Hindlimb muscle (tissue), 1 donor: ENCODE data around the gene TYRO3. TPM values are rescaled to one million over a fixed set of nuclear protein-coding genes. Genes with fewer than 3 reads are reported as not detected.
"Not testable (repeated sequence)": the region's sequence is repeated elsewhere in the genome, so short reads cannot be mapped to it uniquely, and the experiment has no call there.

ENCODE experiments used
- DNase-seq: peaks from one replicate; pipeline ENCODE4 v3.0.0-alpha.2; 2013
- polyA plus RNA-seq: library from polyadenylated mRNA; unstranded; fragments of 120-200 nt; gene quantifications from one replicate; pipeline ENCODE4 v1.2.1, GENCODE V29; 2013; ENCODE audit not compliant: insufficient read length

The TYRO3 gene
- polyA plus RNA-seq, 1 donor, result 18.5 TPM

- no peak for DNase-seq
Observed at GRCh38 chr15:41575282-41575681, 16.3 kb downstream of the TYRO3 start.

DNA sequence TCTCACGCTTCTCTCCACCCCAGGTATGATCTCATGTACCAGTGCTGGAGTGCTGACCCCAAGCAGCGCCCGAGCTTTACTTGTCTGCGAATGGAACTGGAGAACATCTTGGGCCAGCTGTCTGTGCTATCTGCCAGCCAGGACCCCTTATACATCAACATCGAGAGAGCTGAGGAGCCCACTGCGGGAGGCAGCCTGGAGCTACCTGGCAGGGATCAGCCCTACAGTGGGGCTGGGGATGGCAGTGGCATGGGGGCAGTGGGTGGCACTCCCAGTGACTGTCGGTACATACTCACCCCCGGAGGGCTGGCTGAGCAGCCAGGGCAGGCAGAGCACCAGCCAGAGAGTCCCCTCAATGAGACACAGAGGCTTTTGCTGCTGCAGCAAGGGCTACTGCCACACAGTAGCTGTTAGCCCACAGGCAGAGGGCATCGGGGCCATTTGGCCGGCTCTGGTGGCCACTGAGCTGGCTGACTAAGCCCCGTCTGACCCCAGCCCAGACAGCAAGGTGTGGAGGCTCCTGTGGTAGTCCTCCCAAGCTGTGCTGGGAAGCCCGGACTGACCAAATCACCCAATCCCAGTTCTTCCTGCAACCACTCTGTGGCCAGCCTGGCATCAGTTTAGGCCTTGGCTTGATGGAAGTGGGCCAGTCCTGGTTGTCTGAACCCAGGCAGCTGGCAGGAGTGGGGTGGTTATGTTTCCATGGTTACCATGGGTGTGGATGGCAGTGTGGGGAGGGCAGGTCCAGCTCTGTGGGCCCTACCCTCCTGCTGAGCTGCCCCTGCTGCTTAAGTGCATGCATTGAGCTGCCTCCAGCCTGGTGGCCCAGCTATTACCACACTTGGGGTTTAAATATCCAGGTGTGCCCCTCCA is 19.1 kb downstream of the TYRO3 start:
- no peak for DNase-seq

DNA sequence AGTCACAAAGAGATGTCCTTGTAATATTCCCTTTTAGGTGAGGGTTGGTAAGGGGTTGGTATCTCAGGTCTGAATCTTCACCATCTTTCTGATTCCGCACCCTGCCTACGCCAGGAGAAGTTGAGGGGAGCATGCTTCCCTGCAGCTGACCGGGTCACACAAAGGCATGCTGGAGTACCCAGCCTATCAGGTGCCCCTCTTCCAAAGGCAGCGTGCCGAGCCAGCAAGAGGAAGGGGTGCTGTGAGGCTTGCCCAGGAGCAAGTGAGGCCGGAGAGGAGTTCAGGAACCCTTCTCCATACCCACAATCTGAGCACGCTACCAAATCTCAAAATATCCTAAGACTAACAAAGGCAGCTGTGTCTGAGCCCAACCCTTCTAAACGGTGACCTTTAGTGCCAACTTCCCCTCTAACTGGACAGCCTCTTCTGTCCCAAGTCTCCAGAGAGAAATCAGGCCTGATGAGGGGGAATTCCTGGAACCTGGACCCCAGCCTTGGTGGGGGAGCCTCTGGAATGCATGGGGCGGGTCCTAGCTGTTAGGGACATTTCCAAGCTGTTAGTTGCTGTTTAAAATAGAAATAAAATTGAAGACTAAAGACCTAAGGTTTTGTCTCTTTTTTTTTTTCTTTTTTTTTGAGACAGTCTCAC is 19.8 kb downstream of the TYRO3 start:
- no peak for DNase-seq

DNA sequence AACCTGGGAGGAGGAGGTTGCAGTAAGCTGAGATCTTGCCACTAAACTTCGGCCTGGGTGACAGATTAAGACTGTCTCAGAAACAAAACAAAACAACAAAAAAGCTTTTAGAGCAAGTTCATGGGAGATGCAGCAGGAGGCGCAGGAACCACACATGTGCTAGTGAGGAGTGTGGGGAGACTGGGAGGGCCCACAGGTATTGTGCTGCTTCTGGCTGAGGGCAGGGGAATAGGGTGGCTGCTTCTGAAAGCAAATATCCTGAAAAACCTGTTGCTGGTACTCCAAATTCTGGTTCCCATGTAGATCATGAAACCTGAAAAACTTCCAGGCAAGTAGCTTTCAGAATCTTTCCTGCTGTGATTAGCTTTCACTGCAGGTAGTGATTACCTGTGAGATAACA is 22.1 kb downstream of the TYRO3 start:
- no peak for DNase-seq

DNA sequence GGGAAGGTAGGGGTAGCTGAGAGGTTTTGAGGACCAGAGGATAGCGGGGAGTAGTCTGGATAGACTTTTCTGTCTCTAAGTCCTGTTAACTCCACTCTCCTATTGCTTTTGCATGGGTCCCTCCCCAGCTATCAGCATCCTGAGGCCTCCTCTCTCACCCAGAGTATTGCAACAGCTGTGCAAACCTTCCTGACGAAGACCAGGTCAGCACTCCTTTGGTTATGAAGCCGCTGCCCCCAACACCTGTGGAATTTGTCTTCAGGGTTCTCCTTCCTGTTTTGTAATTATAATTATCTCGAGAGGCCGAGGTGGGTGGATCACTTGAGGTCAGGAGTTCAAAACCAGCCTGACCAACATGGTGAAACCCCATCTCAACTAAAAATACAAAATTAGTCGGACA is 24.8 kb downstream of the TYRO3 start:
- no peak for DNase-seq

GRCh38 chr15:41584636-41585126 is 25.7 kb downstream of the TYRO3 start:
- DNase-seq, result no peak

GRCh38 chr15:41585127-41586047 is 26.4 kb downstream of the TYRO3 start:
- DNase-seq, result peak; percentile 58

- DNase-seq, result not testable (repeated sequence)
Observed at GRCh38 chr15:41586531-41587282, 27.7 kb downstream of the TYRO3 start.

- DNase-seq, result not testable (repeated sequence)
Observed at GRCh38 chr15:41589018-41589417, 30.0 kb downstream of the TYRO3 start.

DNA sequence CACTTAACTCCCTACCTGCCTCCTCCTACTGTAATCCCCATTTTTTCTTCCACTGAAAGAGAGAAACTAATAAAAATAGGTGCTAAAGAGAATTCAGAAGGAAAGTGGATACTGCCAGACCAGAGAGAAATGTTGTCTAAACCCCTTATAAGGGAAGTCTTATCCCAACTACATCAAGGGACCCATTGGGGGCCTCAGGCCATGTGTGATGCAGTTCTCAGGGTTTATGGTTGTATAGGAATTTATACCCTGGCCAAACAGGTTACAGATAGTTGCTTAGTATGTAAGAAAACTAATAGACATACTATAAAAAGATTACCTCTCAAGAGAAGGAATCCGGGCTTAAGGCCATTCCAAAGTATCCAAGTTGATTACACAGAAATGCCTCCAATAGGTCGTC is 30.6 kb downstream of the TYRO3 start:
- not testable (repeated sequence) for DNase-seq

- not testable (repeated sequence) for DNase-seq
Observed at GRCh38 chr15:41591217-41591616, 32.2 kb downstream of the TYRO3 start.

DNA sequence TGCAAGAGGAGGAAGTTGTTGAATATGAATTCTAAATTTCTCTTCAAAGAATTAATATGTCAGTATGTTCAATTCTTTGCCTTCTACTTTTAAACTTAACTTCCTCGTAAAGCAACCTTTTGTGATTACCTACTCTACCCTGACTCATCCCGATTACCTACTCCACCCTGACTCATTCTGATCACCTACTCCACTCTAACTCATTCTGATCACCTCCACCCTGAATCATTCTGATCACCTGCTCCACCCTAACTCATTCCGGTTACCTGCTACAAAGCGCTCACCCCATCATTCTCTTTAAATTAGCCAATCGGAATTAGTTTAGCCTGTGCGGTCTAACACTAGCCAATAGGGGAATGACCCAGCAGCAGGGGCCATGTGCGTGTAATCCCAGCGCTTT is 33.7 kb downstream of the TYRO3 start:
- not testable (repeated sequence) for DNase-seq

DNA sequence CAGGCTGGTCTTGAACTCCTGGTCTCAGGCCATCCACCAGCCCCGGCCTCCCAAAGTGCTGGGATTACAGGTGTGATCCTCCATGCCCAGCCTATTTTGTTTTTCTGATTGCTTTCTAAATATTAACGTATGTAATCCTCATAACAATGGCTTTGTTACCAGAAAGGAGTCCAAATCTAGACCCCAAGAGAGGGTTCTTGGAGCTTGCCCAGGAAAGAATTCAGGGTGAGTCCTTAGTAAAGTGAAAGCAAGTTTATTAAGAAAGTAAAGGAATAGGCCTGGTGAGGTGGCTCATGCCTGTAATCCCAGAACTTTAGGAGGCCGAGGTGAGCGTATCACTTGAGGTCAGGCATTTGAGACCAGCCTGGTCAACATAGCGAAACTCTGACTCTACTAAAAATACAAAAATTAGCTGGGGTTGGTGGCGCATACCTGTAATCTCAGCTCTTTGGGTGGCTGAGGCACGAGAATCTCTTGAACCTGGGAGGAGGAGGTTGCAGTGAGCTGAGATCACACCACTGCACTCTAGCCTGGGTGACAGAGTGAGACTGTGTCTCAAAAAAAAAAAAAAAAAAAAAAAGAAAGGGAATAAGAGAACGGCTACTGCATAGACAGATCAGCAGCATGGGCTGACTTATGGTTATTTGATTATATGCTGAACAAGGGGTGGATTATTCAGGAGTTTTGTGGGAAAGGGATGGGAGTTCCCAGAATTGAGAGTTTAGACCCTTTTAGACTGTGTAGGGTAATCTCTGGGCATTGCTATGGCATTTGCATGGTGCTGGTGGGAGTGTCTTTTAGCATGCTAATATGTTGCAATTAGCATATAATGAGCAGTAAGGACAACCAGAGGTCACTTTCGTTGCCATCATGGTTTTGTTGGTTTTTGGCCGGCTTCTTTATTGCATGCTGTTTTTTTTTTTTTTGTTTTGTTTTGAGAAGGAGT is 36.1 kb downstream of the TYRO3 start:
- DNase-seq, result peak; percentile 34

- no peak for DNase-seq
Observed at GRCh38 chr15:41596972-41597371, 38.0 kb downstream of the TYRO3 start.

DNA sequence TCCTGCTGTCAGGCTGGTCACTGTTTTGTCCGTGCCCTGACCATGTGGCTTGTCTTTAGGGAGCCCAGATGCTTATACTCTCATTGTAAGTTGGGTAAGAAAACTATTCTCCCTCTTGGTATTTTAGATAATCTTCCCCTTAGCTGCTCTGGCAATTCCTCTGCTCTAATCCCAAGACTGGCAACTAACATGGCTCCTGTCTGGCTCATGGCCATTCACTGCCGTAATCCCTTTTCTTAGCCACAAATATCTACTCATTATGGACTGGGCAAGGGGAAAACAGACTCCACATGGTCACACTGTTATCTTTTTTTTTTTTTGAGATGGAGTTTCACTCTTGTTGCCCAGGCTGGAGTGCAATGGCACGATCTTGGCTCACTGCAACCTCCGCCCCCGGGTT is 38.8 kb downstream of the TYRO3 start:
- no peak for DNase-seq

DNA sequence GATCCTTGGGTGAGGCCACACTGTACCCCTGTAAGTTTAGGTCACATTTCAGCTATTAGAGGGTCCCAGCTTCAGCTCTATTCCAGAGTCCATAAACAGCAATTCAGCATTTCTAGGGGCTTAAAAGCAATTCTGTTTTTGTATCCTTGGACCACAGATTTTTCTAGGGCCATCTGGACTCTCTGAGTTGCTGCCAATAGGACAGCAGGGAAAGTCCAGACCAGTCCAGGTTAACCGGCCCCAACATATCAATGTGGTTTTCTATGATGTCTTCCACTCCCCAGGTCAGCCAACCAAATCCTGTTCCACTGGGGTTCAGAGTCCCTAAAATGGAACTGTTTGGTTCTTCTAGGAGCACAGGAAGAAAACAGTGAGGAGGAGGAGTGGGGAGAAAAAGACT is 40.0 kb downstream of the TYRO3 start:
- no peak for DNase-seq

- no peak for DNase-seq
Observed at GRCh38 chr15:41603411-41603935, 44.5 kb downstream of the TYRO3 start.

GRCh38 chr15:41603941-41604911 is 45.2 kb downstream of the TYRO3 start:
- DNase-seq, result peak; percentile 76

GRCh38 chr15:41605566-41605965 is 46.6 kb downstream of the TYRO3 start:
- DNase-seq, result no peak
